ENCODE data around the gene TCF4. TPM values are rescaled to one million over a fixed set of nuclear protein-coding genes. Genes with fewer than 3 reads are reported as not detected.

Gene TCF4
- polyA plus RNA-seq, 1 donor (not counting 4 experiments of a cell fraction or from before 2014, with no cell fraction given) = 9.7 TPM

DNA sequence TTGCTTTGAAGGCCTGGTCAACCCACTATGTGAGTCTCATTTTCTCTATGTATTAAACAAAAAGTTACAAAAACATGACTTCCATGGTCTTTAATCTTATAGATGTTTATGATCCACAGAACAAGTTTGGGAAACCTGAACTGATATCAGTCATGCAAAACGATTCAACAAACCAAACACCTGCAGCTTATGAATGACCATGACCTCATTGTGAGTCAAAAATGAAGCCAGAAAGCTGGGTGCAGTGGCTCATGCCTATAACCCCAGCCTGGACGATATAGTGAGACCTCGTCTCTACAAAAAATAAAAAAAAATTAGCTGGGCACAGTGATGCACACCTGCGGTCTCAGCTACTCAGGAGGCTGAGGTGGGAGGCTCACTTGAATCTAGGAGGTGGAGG lies 358.3 kb downstream of the TCF4 start:
- Histone ChIP-seq H3K4me1 (ENCODE audit: control insufficient read depth, extremely low read depth, insufficient read depth, low read length) (no peaks in the 10 kb centered on the region), H3K9me3 (ENCODE audit: control insufficient read depth, low read depth, low read length) (no peaks in the 10 kb centered on the region), H3K27ac (ENCODE audit: control insufficient read depth, insufficient read depth, low read length) (no peak overlapping the region), H3K9me1 (ENCODE audit: control insufficient read depth, extremely low read depth, insufficient read depth, low read length) (no peaks in the 10 kb centered on the region), H2AFZ (ENCODE audit: control insufficient read depth, low read length) (no peak overlapping the region), H3K27me3 (ENCODE audit: control insufficient read depth, extremely low read depth, insufficient read depth, low read length) (no peaks in the 10 kb centered on the region), H4K20me1 (ENCODE audit: control insufficient read depth, extremely low read depth, insufficient read depth, low read length) (no peaks in the 10 kb centered on the region), H3K4me3 (ENCODE audit: control insufficient read depth in 2 of 3, extremely low read depth in 1 of 3, insufficient read depth in 2 of 3, low read depth in 1 of 3, low read length in 3 of 3) (no peak overlapping the region), H3K79me2 (ENCODE audit: control insufficient read depth, insufficient read depth, low read length) (no peaks in the 10 kb centered on the region), H3K4me2 (ENCODE audit: control insufficient read depth, extremely low read depth, insufficient read depth, low read depth, low read length) (no peak overlapping the region), H3K36me3 (ENCODE audit: control insufficient read depth in 2 of 2, extremely low read depth in 1 of 2, insufficient read depth in 2 of 2, low read length in 2 of 2) (peaks cover 0 to 2% of the 10 kb centered on the region in 2 experiments), H3K9ac (ENCODE audit: control insufficient read depth, extremely low read depth, insufficient read depth, low read length) (no peak overlapping the region)
- FAIRE-seq (no peak), DNase-seq (ENCODE audit: low read depth, low spot score) (no peak)
- TF ChIP-seq EZH2 (IDR thresholded peaks at IDR 0.05; ENCODE audit: low read length) = no peak
- TF ChIP-seq, protein P1, sequence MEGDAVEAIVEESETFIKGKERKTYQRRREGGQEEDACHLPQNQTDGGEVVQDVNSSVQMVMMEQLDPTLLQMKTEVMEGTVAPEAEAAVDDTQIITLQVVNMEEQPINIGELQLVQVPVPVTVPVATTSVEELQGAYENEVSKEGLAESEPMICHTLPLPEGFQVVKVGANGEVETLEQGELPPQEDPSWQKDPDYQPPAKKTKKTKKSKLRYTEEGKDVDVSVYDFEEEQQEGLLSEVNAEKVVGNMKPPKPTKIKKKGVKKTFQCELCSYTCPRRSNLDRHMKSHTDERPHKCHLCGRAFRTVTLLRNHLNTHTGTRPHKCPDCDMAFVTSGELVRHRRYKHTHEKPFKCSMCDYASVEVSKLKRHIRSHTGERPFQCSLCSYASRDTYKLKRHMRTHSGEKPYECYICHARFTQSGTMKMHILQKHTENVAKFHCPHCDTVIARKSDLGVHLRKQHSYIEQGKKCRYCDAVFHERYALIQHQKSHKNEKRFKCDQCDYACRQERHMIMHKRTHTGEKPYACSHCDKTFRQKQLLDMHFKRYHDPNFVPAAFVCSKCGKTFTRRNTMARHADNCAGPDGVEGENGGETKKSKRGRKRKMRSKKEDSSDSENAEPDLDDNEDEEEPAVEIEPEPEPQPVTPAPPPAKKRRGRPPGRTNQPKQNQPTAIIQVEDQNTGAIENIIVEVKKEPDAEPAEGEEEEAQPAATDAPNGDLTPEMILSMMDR (optimal IDR thresholded peaks at IDR 0.05 in 1 of 3, IDR thresholded peaks at IDR 0.05 in 1 of 3, conservative IDR thresholded peaks at IDR 0.05 in 1 of 3; ENCODE audit: extremely low read depth in 1 of 3, insufficient read depth in 2 of 3, low read length in 3 of 3) = no peak
- dilution Hi-C loops (cut with MboI; ENCODE audit: extremely low pct_ligation_motif_present, low sequenced_read_pairs) = no loop called here

DNA sequence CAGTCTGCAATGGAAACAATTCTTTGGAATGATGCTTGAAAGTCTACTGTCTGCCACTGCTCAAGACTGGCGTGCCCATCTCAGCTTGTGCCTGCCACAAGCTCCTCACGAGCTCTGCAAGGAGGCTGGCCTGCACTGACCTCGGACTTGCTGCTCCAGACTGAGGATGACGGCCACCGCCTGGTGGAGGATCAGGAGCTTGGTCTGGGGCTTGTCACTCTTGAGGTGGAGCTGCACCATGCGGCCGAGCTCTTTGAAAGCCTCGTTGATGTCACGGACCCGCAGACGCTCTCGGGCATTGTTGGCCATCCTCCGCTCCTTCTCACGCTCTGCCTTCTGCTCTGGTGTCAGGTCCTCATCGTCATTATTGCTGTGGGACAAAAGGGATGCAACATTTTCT lies 359.3 kb downstream of the TCF4 start:
- Histone ChIP-seq H3K4me1 (ENCODE audit: control insufficient read depth, extremely low read depth, insufficient read depth, low read length) (no peaks in the 10 kb centered on the region), H3K9me1 (ENCODE audit: control insufficient read depth, extremely low read depth, insufficient read depth, low read length) (no peaks in the 10 kb centered on the region), H3K4me2 (ENCODE audit: control insufficient read depth, extremely low read depth, insufficient read depth, low read depth, low read length) (no peak overlapping the region), H3K9me3 (ENCODE audit: control insufficient read depth, low read depth, low read length) (no peaks in the 10 kb centered on the region), H3K79me2 (ENCODE audit: control insufficient read depth, insufficient read depth, low read length) (no peaks in the 10 kb centered on the region), H3K27ac (ENCODE audit: control insufficient read depth, insufficient read depth, low read length) (no peak overlapping the region), H3K4me3 (ENCODE audit: control insufficient read depth in 2 of 3, extremely low read depth in 1 of 3, insufficient read depth in 2 of 3, low read depth in 1 of 3, low read length in 3 of 3) (no peak overlapping the region), H3K9ac (ENCODE audit: control insufficient read depth, extremely low read depth, insufficient read depth, low read length) (no peak overlapping the region), H3K36me3 (ENCODE audit: control insufficient read depth in 2 of 2, extremely low read depth in 1 of 2, insufficient read depth in 2 of 2, low read length in 2 of 2) (peaks cover 0 to 2% of the 10 kb centered on the region in 2 experiments), H3K27me3 (ENCODE audit: control insufficient read depth, extremely low read depth, insufficient read depth, low read length) (no peaks in the 10 kb centered on the region), H4K20me1 (ENCODE audit: control insufficient read depth, extremely low read depth, insufficient read depth, low read length) (no peaks in the 10 kb centered on the region), H2AFZ (ENCODE audit: control insufficient read depth, low read length) (no peak overlapping the region)
- FAIRE-seq (no peak), DNase-seq (ENCODE audit: low read depth, low spot score) (no peak)
- dilution Hi-C loops (cut with MboI; ENCODE audit: extremely low pct_ligation_motif_present, low sequenced_read_pairs) = no loop called here
- TF ChIP-seq, protein P1 (optimal IDR thresholded peaks at IDR 0.05 in 1 of 3, IDR thresholded peaks at IDR 0.05 in 1 of 3, conservative IDR thresholded peaks at IDR 0.05 in 1 of 3; ENCODE audit: extremely low read depth in 1 of 3, insufficient read depth in 2 of 3, low read length in 3 of 3) = no peak
- no peak for TF ChIP-seq EZH2 (IDR thresholded peaks at IDR 0.05; ENCODE audit: low read length)

All from keratinocyte (primary cell).